HepG2 (cell line): ENCODE measurements around the gene MTMR4. TPM values are rescaled to one million over a fixed set of nuclear protein-coding genes. Genes with fewer than 3 reads are reported as not detected.

Source experiments
- ARID5B ChIP-seq: IDR thresholded peaks from 2 replicates; pipeline ENCODE4 v1.4.0; 2020; ENCODE audit warnings: mild to moderate bottlenecking, missing genetic modification reagents
- CBX5 ChIP-seq: sonication (generic); formaldehyde crosslinking; IDR thresholded peaks from 2 replicates; pipeline ENCODE4 v1.4.0; 2020; ENCODE audit warnings: missing genetic modification reagents, borderline replicate concordance
- CSRNP2 ChIP-seq: sonication (generic); formaldehyde crosslinking; conservative IDR thresholded peaks from 2 replicates; pipeline ENCODE4 v1.8.0; 2022; ENCODE audit warnings: low read depth, missing genetic modification reagents
- FOXA1 ChIP-seq, 2 experiments: fragments of 450-650 bp in 1 of 2; sonication (generic) in 1 of 2; formaldehyde crosslinking in 1 of 2; IDR thresholded peaks; 2 replicates each; pipeline versions ENCODE4 v1.4.0 to v1.6.1; 2016 to 2020; ENCODE audit warnings: missing genetic modification reagents in 1 of 2
- MBNL3 ChIP-seq: fragments of 250-450 bp; sonication (Bioruptor Pico); conservative IDR thresholded peaks from 2 replicates; pipeline ENCODE4 v1.8.0; 2022; ENCODE audit warnings: mild to moderate bottlenecking, inconsistent platforms
- MIXL1 ChIP-seq: IDR thresholded peaks from 2 replicates; pipeline ENCODE4 v1.6.1; 2016
- NRL ChIP-seq: sonication (generic); formaldehyde crosslinking; IDR thresholded peaks from 2 replicates; pipeline ENCODE4 v1.5.0; 2020; ENCODE audit warnings: missing genetic modification reagents, mild to moderate bottlenecking, moderate library complexity, borderline replicate concordance
- PAF1 ChIP-seq: IDR thresholded peaks from 2 replicates; pipeline ENCODE4 v1.6.1; 2016; ENCODE audit warnings: missing genetic modification reagents, missing compliant biosample characterization
- TRIM24 ChIP-seq: sonication (generic); formaldehyde crosslinking; IDR thresholded peaks from 2 replicates; pipeline ENCODE4 v1.8.0; 2022; ENCODE audit warnings: mild to moderate bottlenecking, missing genetic modification reagents
- ZNF770 ChIP-seq: sonication (generic); formaldehyde crosslinking; IDR thresholded peaks from 2 replicates; pipeline ENCODE4 v1.5.0; 2020; ENCODE audit warnings: mild to moderate bottlenecking, missing genetic modification reagents
- polyA plus RNA-seq, 8 experiments: library from polyadenylated mRNA; depleted of rRNA in 3 of 8; stranded (reverse) in 7 of 8; unstranded in 1 of 8; fragments of >200 nt; fragmentation: Illumina TruSeq in 4 of 8; extraction: Trizol in 4 of 8; gene quantifications; 2 replicates each; pipeline versions ENCODE4 v1.2.1 to v1.2.3, GENCODE V29; 2011 to 2016; ENCODE audit warnings: low read depth in 4 of 8, missing spikeins in 1 of 8, mixed read lengths in 1 of 8; ENCODE audit not compliant: insufficient read depth in 1 of 8
- total RNA-seq, 5 experiments: library from RNA; depleted of rRNA; stranded (reverse); fragments of >200 nt; fragmentation: Illumina TruSeq; extraction: Trizol; gene quantifications; 2 replicates each; pipeline ENCODE4 v1.2.3, GENCODE V29; 2016; ENCODE audit warnings: low read depth in 1 of 5
- TF ChIP-seq, protein P1 (sequence below): sonication (generic); formaldehyde crosslinking; IDR thresholded peaks from 2 replicates; pipeline ENCODE4 v1.5.1; 2020; ENCODE audit warnings: missing genetic modification reagents, mild to moderate bottlenecking, borderline replicate concordance
- TF ChIP-seq, protein P2 (sequence below): sonication (generic); formaldehyde crosslinking; IDR thresholded peaks from 2 replicates; pipeline ENCODE4 v1.4.0; 2020; ENCODE audit warnings: missing genetic modification reagents
- TF ChIP-seq, protein P3 (sequence below): sonication (generic); formaldehyde crosslinking; IDR thresholded peaks from 2 replicates; pipeline ENCODE4 v1.4.0; 2020; ENCODE audit warnings: mild to moderate bottlenecking, missing genetic modification reagents
- TF ChIP-seq, protein P4 (sequence below): sonication (generic); formaldehyde crosslinking; IDR thresholded peaks from 2 replicates; pipeline ENCODE4 v1.4.0; 2020; ENCODE audit warnings: mild to moderate bottlenecking, missing genetic modification reagents

The MTMR4 gene
- total and polyA plus RNA-seq, 2 of the 13 experiments (the other 11 are each of a cell fraction or from before 2014, with no cell fraction given): 62.5 to 65.1 TPM

- TF ChIP-seq, protein P1, sequence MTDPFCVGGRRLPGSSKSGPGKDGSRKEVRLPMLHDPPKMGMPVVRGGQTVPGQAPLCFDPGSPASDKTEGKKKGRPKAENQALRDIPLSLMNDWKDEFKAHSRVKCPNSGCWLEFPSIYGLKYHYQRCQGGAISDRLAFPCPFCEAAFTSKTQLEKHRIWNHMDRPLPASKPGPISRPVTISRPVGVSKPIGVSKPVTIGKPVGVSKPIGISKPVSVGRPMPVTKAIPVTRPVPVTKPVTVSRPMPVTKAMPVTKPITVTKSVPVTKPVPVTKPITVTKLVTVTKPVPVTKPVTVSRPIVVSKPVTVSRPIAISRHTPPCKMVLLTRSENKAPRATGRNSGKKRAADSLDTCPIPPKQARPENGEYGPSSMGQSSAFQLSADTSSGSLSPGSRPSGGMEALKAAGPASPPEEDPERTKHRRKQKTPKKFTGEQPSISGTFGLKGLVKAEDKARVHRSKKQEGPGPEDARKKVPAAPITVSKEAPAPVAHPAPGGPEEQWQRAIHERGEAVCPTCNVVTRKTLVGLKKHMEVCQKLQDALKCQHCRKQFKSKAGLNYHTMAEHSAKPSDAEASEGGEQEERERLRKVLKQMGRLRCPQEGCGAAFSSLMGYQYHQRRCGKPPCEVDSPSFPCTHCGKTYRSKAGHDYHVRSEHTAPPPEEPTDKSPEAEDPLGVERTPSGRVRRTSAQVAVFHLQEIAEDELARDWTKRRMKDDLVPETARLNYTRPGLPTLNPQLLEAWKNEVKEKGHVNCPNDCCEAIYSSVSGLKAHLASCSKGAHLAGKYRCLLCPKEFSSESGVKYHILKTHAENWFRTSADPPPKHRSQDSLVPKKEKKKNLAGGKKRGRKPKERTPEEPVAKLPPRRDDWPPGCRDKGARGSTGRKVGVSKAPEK (CRISPR knock-in tag): no peak
- TF ChIP-seq ZNF770 (CRISPR knock-in tag) (no peak), CBX5 (CRISPR knock-in tag) (no peak), TRIM24 (no peak), PAF1 (CRISPR knock-in tag) (no peak), MBNL3 (CRISPR knock-in tag) (no peak), FOXA1 (IDR thresholded peaks at IDR 0.05) (no peak), FOXA1 (CRISPR knock-in tag; IDR thresholded peaks at IDR 0.05) (no peak), ARID5B (CRISPR knock-in tag) (peak; percentile 38; the same call in 1 of the 2 replicates), NRL (CRISPR knock-in tag) (no peak), MIXL1 (CRISPR knock-in tag) (peak; percentile 64; the same call in 1 of the 2 replicates), CSRNP2 (CRISPR knock-in tag) (no peak)
- TF ChIP-seq, protein P2, sequence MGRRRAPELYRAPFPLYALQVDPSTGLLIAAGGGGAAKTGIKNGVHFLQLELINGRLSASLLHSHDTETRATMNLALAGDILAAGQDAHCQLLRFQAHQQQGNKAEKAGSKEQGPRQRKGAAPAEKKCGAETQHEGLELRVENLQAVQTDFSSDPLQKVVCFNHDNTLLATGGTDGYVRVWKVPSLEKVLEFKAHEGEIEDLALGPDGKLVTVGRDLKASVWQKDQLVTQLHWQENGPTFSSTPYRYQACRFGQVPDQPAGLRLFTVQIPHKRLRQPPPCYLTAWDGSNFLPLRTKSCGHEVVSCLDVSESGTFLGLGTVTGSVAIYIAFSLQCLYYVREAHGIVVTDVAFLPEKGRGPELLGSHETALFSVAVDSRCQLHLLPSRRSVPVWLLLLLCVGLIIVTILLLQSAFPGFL (CRISPR knock-in tag): no peak
- TF ChIP-seq, protein P3, sequence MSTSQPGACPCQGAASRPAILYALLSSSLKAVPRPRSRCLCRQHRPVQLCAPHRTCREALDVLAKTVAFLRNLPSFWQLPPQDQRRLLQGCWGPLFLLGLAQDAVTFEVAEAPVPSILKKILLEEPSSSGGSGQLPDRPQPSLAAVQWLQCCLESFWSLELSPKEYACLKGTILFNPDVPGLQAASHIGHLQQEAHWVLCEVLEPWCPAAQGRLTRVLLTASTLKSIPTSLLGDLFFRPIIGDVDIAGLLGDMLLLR (CRISPR knock-in tag): no peak
- TF ChIP-seq, protein P4, sequence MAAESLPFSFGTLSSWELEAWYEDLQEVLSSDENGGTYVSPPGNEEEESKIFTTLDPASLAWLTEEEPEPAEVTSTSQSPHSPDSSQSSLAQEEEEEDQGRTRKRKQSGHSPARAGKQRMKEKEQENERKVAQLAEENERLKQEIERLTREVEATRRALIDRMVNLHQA (CRISPR knock-in tag): no peak
Measured at GRCh38 chr17:58447039-58447975, 67.1 kb downstream of the MTMR4 start (continued).
